Adrenal gland (tissue), 5 donors: ENCODE measurements around the gene ANKRD6.

Source experiments
- CTCF ChIP-seq, 6 experiments: fragments of 450-650 bp in 4 of 6; fragments of 200-600 bp in 2 of 6; sonication (generic) in 1 of 6; IDR thresholded peaks; 1 replicate in 5 of 6; 2 replicates in 1 of 6; pipeline versions ENCODE4 v1.5.1 to v1.8.0; 2016 to 2021; ENCODE audit warnings: antibody characterized with exemption in 6 of 6, mild to moderate bottlenecking in 2 of 6, moderate library complexity in 1 of 6
- POLR2A ChIP-seq, 2 donors: fragments of 450-650 bp; IDR thresholded peaks; one replicate each; pipeline ENCODE4 v1.6.1; 2017; ENCODE audit warnings: antibody characterized with exemption in 2 of 2, mild to moderate bottlenecking in 2 of 2, moderate library complexity in 1 of 2
- donor health status: DM: no; HTN: no; CAD: no.

DNA sequence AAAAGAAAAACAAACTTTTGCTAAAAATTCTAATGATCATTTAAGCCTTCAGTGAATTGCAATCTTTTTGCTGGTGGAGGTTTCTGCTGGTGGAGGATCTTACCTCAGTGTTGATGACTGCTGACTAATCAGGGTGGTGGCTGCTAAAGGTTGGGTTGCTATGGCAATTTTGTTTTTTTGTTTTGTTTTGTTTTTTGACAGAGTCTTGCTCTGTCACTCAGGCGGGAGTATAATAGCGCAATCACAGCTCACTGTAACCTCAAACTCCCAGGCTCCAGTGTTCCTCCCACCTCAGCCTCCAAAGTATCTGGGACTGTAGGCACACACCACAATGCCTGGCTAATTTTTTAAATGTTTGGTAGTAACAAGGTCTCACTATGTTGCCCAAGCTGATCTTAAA lies 94.7 kb downstream of the ANKRD6 start:
- TF ChIP-seq CTCF (IDR thresholded peaks at IDR 0.05) (no peak), POLR2A (IDR thresholded peaks at IDR 0.05) (no peak)
